Choroid plexus epithelial cell (primary cell): ENCODE data around the gene CLBA1.
"Not testable (repeated sequence)": the region's sequence is repeated elsewhere in the genome, so short reads cannot be mapped to it uniquely, and the experiment has no call there.

ENCODE experiments used
- DNase-seq: peaks from one replicate; pipeline ENCODE4 v3.0.0-alpha.2; 2010; ENCODE audit warnings: low read depth
- H3K4me3 ChIP-seq: 2 replicates; pipeline ENCODE4 v1.5.1; 2011; ENCODE audit warnings: low read depth, mild to moderate bottlenecking, control low read depth, low read length, moderate library complexity
- CTCF ChIP-seq: conservative IDR thresholded peaks from 2 replicates; pipeline ENCODE4 v1.5.1; 2011; ENCODE audit warnings: low read depth, mild to moderate bottlenecking, control low read depth, inconsistent platforms, low read length, moderate library complexity

The CLBA1 gene

GRCh38 chr14:105022276-105022670, 36.7 kb downstream of the CLBA1 start:
- no peak for TF ChIP-seq CTCF
- peak overlapping the region; percentile 67 for H3K4me3 ChIP-seq
- no peak for DNase-seq

GRCh38 chr14:105023144-105023543, 37.6 kb downstream of the CLBA1 start:
- no peak for TF ChIP-seq CTCF
- DNase-seq: peak; percentile 53
- H3K4me3 ChIP-seq: no peak overlapping the region

- TF ChIP-seq CTCF: no peak
- DNase-seq: peak; percentile 85
- H3K4me3 ChIP-seq: no peak overlapping the region
Observed at GRCh38 chr14:105023791-105024480, 38.3 kb downstream of the CLBA1 start.

- H3K4me3 ChIP-seq: no peak overlapping the region
- DNase-seq: no peak
- no peak for TF ChIP-seq CTCF
Observed at GRCh38 chr14:105025429-105025828, 39.8 kb downstream of the CLBA1 start.

GRCh38 chr14:105026033-105026785, 40.6 kb downstream of the CLBA1 start:
- no peak overlapping the region for H3K4me3 ChIP-seq

GRCh38 chr14:105026802-105027563, 41.4 kb downstream of the CLBA1 start:
- TF ChIP-seq CTCF: no peak
- no peak overlapping the region for H3K4me3 ChIP-seq
- DNase-seq: peak; percentile 50

More at GRCh38 chr14:105026033-105026785, 40.6 kb downstream of the CLBA1 start:
- TF ChIP-seq CTCF: no peak
- peak; percentile 68 for DNase-seq

GRCh38 chr14:105027718-105028117, 42.1 kb downstream of the CLBA1 start:
- not testable (repeated sequence) for H3K4me3 ChIP-seq, DNase-seq
